Tibial nerve (tissue), 4 donors: ENCODE data around the gene GNB1L. TPM values are rescaled to one million over a fixed set of nuclear protein-coding genes. Genes with fewer than 3 reads are reported as not detected.

Experiments
- DNase-seq, 2 donors: peaks; one replicate each; pipeline ENCODE4 v3.0.0-alpha.2; 2019; ENCODE audit warnings: low spot score in 2 of 2
- H3K27ac ChIP-seq, 4 donors: fragments of 200-600 bp; sonication (generic) in 3 of 4; one replicate each; pipeline ENCODE4 v1.5.1; 2017 to 2019; ENCODE audit warnings: mild to moderate bottlenecking in 1 of 4
- H3K27me3 ChIP-seq, 2 donors: fragments of 200-600 bp; sonication (generic) in 1 of 2; one replicate each; pipeline versions ENCODE4 v1.5.1 to v1.6.0; 2017 to 2019
- H3K36me3 ChIP-seq, 3 donors: fragments of 200-600 bp; sonication (generic); one replicate each; pipeline ENCODE4 v1.5.1; 2018 to 2019
- H3K4me1 ChIP-seq, 4 donors: fragments of 200-600 bp; sonication (generic) in 3 of 4; one replicate each; pipeline ENCODE4 v1.5.1; 2017 to 2019
- H3K4me3 ChIP-seq, 4 donors: fragments of 200-600 bp; sonication (generic) in 3 of 4; one replicate each; pipeline ENCODE4 v1.5.1; 2017 to 2019; ENCODE audit warnings: mild to moderate bottlenecking in 1 of 4, moderate library complexity in 1 of 4
- H3K9me3 ChIP-seq, 4 donors: fragments of 200-600 bp; sonication (generic) in 3 of 4; one replicate each; pipeline ENCODE4 v1.5.1; 2017 to 2019
- CTCF ChIP-seq, 5 experiments: fragments of 200-600 bp in 3 of 5; fragments of 450-650 bp in 2 of 5; sonication (generic) in 3 of 5; IDR thresholded peaks; one replicate each; pipeline ENCODE4 v1.5.1; 2016 to 2019; ENCODE audit warnings: antibody characterized with exemption in 5 of 5, mild to moderate bottlenecking in 3 of 5, moderate library complexity in 2 of 5
- EP300 ChIP-seq, 2 donors: sonication (generic); formaldehyde crosslinking; IDR thresholded peaks; one replicate each; pipeline ENCODE4 v1.6.1; 2017; ENCODE audit warnings: antibody characterized with exemption in 2 of 2, mild to moderate bottlenecking in 1 of 2
- POLR2A ChIP-seq, 2 donors: fragments of 450-650 bp; IDR thresholded peaks; one replicate each; pipeline ENCODE4 v1.6.1; 2017; ENCODE audit warnings: antibody characterized with exemption in 2 of 2, mild to moderate bottlenecking in 2 of 2, moderate library complexity in 2 of 2
- WGBS, 2 donors: methylation state at CpG; one replicate each; pipeline ENCODE4 v1.1.5; 2018; 5-methylcytosine and 5-hydroxymethylcytosine counted together
- total RNA-seq, 4 donors: library from RNA; depleted of rRNA; stranded (reverse); fragments of >200 nt; gene quantifications; one replicate each; pipeline ENCODE4 v1.1.0, GENCODE V29; 2016

Gene GNB1L
- total RNA-seq, 4 donors from 2014 or later, result 2.9 to 8.1 (median 6.3) TPM

- peak overlapping the region; percentile 23 to 79 (median 52) for H3K27ac ChIP-seq
Observed at GRCh38 chr22:19875531-19876313, 21.0 kb upstream of the GNB1L start.

GRCh38 chr22:19875061-19875530 lies 20.4 kb upstream of the GNB1L start:
- no peak for TF ChIP-seq CTCF (IDR thresholded peaks at IDR 0.05)
- no peak for TF ChIP-seq POLR2A (IDR thresholded peaks at IDR 0.05)
- TF ChIP-seq EP300 (IDR thresholded peaks at IDR 0.05), result no peak
- Histone ChIP-seq H3K4me1 (peaks cover 0 to 85% (median 13%) of the 10 kb centered on the region in 4 donors), H3K36me3 (peaks cover 0 to 38% (median 0%) of the 10 kb centered on the region in 3 donors), H3K27me3 (no peaks in the 10 kb centered on the region), H3K4me3 (no peak overlapping the region), H3K27ac (peak overlapping the region; percentile 23 to 79 (median 60)), H3K9me3 (no peaks in the 10 kb centered on the region)
- WGBS, 2 donors, result 79 to 80% methylated on average over 8 to 11 of the region's 12 CpGs
- DNase-seq, result peak in 1 of 2 donors; percentile 7

More at GRCh38 chr22:19875531-19876313, 21.0 kb upstream of the GNB1L start:
- TF ChIP-seq CTCF (IDR thresholded peaks at IDR 0.05), result no peak
- 71 to 73% methylated on average over 16 to 19 of the region's 23 CpGs for WGBS, 2 donors
- Histone ChIP-seq H3K9me3 (no peaks in the 10 kb centered on the region), H3K4me3 (no peak overlapping the region), H3K27me3 (no peaks in the 10 kb centered on the region), H3K4me1 (peaks cover 0 to 85% (median 13%) of the 10 kb centered on the region in 4 donors), H3K36me3 (peaks cover 0 to 38% (median 0%) of the 10 kb centered on the region in 3 donors)
- peak in 1 of 2 donors; percentile 12 for DNase-seq

GRCh38 chr22:19874307-19875060 lies 19.8 kb upstream of the GNB1L start:
- no peaks in the 10 kb centered on the region for H3K27me3 ChIP-seq
- TF ChIP-seq EP300 (IDR thresholded peaks at IDR 0.05) (peak in 1 of 2 donors; percentile 41), POLR2A (IDR thresholded peaks at IDR 0.05) (no peak)
- peaks cover 0 to 85% (median 16%) of the 10 kb centered on the region in 4 donors for H3K4me1 ChIP-seq
- H3K4me3 ChIP-seq, result no peak overlapping the region
- H3K9me3 ChIP-seq, result no peaks in the 10 kb centered on the region
- 69 to 71% methylated on average over 15 to 16 of the region's 27 CpGs for WGBS, 2 donors
- DNase-seq, result peak in 1 of 2 donors; percentile 7
- peaks cover 0 to 38% (median 0%) of the 10 kb centered on the region in 3 donors for H3K36me3 ChIP-seq
- peak overlapping the region; percentile 23 to 79 (median 60) for H3K27ac ChIP-seq

GRCh38 chr22:19873960-19874306 lies 19.3 kb upstream of the GNB1L start:
- Histone ChIP-seq H3K36me3 (peaks cover 0 to 38% (median 0%) of the 10 kb centered on the region in 3 donors), H3K4me1 (peaks cover 0 to 85% (median 18%) of the 10 kb centered on the region in 4 donors), H3K27me3 (no peaks in the 10 kb centered on the region), H3K9me3 (no peaks in the 10 kb centered on the region), H3K4me3 (no peak overlapping the region), H3K27ac (peak overlapping the region; percentile 23 to 79 (median 54))
- WGBS, 2 donors, result 71 to 82% methylated on average over 6 to 7 of the region's 7 CpGs
- DNase-seq, result peak in 1 of 2 donors; percentile 7
- TF ChIP-seq POLR2A (IDR thresholded peaks at IDR 0.05), result no peak
- TF ChIP-seq CTCF (IDR thresholded peaks at IDR 0.05), result no peak
- TF ChIP-seq EP300 (IDR thresholded peaks at IDR 0.05), result no peak

- WGBS, 2 donors, result 54 to 58% methylated on average over 21 to 23 of the region's 27 CpGs
- H3K4me1 ChIP-seq, result peaks cover 0 to 86% (median 20%) of the 10 kb centered on the region in 4 donors
- H3K27ac ChIP-seq, result peak overlapping the region in 3 of 4 donors; percentile 42 to 79 (median 59)
- DNase-seq, result peak in 1 of 2 donors; percentile 8
- H3K4me3 ChIP-seq, result no peak overlapping the region
- H3K9me3 ChIP-seq, result no peaks in the 10 kb centered on the region
- H3K36me3 ChIP-seq, result peaks cover 0 to 34% (median 0%) of the 10 kb centered on the region in 3 donors
- TF ChIP-seq EP300 (IDR thresholded peaks at IDR 0.05) (no peak), POLR2A (IDR thresholded peaks at IDR 0.05) (no peak), CTCF (IDR thresholded peaks at IDR 0.05) (no peak)
- H3K27me3 ChIP-seq, result no peaks in the 10 kb centered on the region
Observed at GRCh38 chr22:19873138-19873959, 18.7 kb upstream of the GNB1L start.
